Stimulated activated memory B cell treated with anti-CD40 and anti-IgM and Interleukin-4, amounts not matched to agents 10 μg/mL and 1 μg/mL and 100 μg/mL, for 72 hours (primary cell): Measurements from ENCODE around the gene MLLT3.

ENCODE experiments used
- ATAC-seq: fragments of 150-1000 bp; cut with Tn5 transposase; 2 replicates; pipeline ENCODE4 v1.10.0; 2021
- H3K27ac Mint-ChIP-seq: one replicate; pipeline ENCODE4 v1.8.0; 2022; ENCODE audit warnings: mild to moderate bottlenecking, mixed read lengths
- H3K27me3 Mint-ChIP-seq: one replicate; pipeline ENCODE4 v1.8.0; 2022; ENCODE audit warnings: mixed read lengths
- H3K36me3 Mint-ChIP-seq: one replicate; pipeline ENCODE4 v1.8.0; 2022; ENCODE audit warnings: mixed read lengths
- H3K4me1 Mint-ChIP-seq: one replicate; pipeline ENCODE4 v1.8.0; 2022; ENCODE audit warnings: mixed read lengths
- H3K4me3 Mint-ChIP-seq: one replicate; pipeline ENCODE4 v1.8.0; 2022; ENCODE audit warnings: mild to moderate bottlenecking, moderate library complexity, mixed read lengths
- H3K9me3 Mint-ChIP-seq: one replicate; pipeline ENCODE4 v1.8.0; 2022; ENCODE audit warnings: mixed read lengths

The MLLT3 gene

GRCh38 chr9:20642045-20642444, 19.7 kb upstream of the MLLT3 start:
- Mint-ChIP-seq H3K27ac (no peak overlapping the region), H3K4me1 (peaks cover 11% of the 10 kb centered on the region), H3K9me3 (peaks cover 3% of the 10 kb centered on the region), H3K27me3 (peaks cover 59% of the 10 kb centered on the region), H3K36me3 (no peaks in the 10 kb centered on the region), H3K4me3 (no peak overlapping the region)
- ATAC-seq = no peak

GRCh38 chr9:20640331-20641187, 18.3 kb upstream of the MLLT3 start:
- peaks cover 56% of the 10 kb centered on the region for H3K27me3 Mint-ChIP-seq
- no peaks in the 10 kb centered on the region for H3K36me3 Mint-ChIP-seq
- peak; percentile 97 for ATAC-seq
- peaks cover 3% of the 10 kb centered on the region for H3K9me3 Mint-ChIP-seq
- H3K4me1 Mint-ChIP-seq = peaks cover 11% of the 10 kb centered on the region
- no peak overlapping the region for H3K4me3 Mint-ChIP-seq
- no peak overlapping the region for H3K27ac Mint-ChIP-seq

GRCh38 chr9:20636888-20637440, 14.7 kb upstream of the MLLT3 start:
- Mint-ChIP-seq H3K36me3 (no peaks in the 10 kb centered on the region), H3K4me3 (no peak overlapping the region), H3K27ac (no peak overlapping the region), H3K9me3 (peaks cover 3% of the 10 kb centered on the region), H3K27me3 (peaks cover 62% of the 10 kb centered on the region), H3K4me1 (peaks cover 11% of the 10 kb centered on the region)
- no peak for ATAC-seq

- no peak overlapping the region for H3K4me3 Mint-ChIP-seq
- H3K36me3 Mint-ChIP-seq = no peaks in the 10 kb centered on the region
- no peak overlapping the region for H3K27ac Mint-ChIP-seq
- H3K4me1 Mint-ChIP-seq = peaks cover under 1% of the 10 kb centered on the region
- no peak for ATAC-seq
- peaks cover 76% of the 10 kb centered on the region for H3K27me3 Mint-ChIP-seq
- H3K9me3 Mint-ChIP-seq = no peaks in the 10 kb centered on the region
These were observed 12.6 kb upstream of the MLLT3 start for GRCh38 chr9:20634895-20635294.

- no peaks in the 10 kb centered on the region for H3K9me3 Mint-ChIP-seq
- no peaks in the 10 kb centered on the region for H3K36me3 Mint-ChIP-seq
- peaks cover 81% of the 10 kb centered on the region for H3K27me3 Mint-ChIP-seq
- H3K4me1 Mint-ChIP-seq = no peaks in the 10 kb centered on the region
- ATAC-seq = no peak
- no peak overlapping the region for H3K27ac Mint-ChIP-seq
- no peak overlapping the region for H3K4me3 Mint-ChIP-seq
These were observed 10.4 kb upstream of the MLLT3 start for GRCh38 chr9:20632705-20633104.

GRCh38 chr9:20630241-20630943, 8.1 kb upstream of the MLLT3 start:
- Mint-ChIP-seq H3K27ac (no peak overlapping the region), H3K9me3 (no peaks in the 10 kb centered on the region), H3K27me3 (peaks cover 62% of the 10 kb centered on the region), H3K4me3 (no peak overlapping the region), H3K36me3 (no peaks in the 10 kb centered on the region), H3K4me1 (no peaks in the 10 kb centered on the region)
- no peak for ATAC-seq

- Mint-ChIP-seq H3K4me1 (peaks cover 42% of the 10 kb centered on the region), H3K4me3 (peak overlapping the region; percentile 48), H3K36me3 (no peaks in the 10 kb centered on the region), H3K27ac (no peak overlapping the region), H3K9me3 (no peaks in the 10 kb centered on the region), H3K27me3 (peaks cover 33% of the 10 kb centered on the region)
- no peak for ATAC-seq
These were observed 2.7 kb upstream of the MLLT3 start for GRCh38 chr9:20625003-20625349.

GRCh38 chr9:20624201-20625002, 2.1 kb upstream of the MLLT3 start:
- Mint-ChIP-seq H3K27me3 (peaks cover 30% of the 10 kb centered on the region), H3K36me3 (no peaks in the 10 kb centered on the region), H3K4me1 (peaks cover 47% of the 10 kb centered on the region), H3K27ac (peak overlapping the region; percentile 40), H3K4me3 (peak overlapping the region; percentile 81), H3K9me3 (no peaks in the 10 kb centered on the region)
- no peak for ATAC-seq

GRCh38 chr9:20623748-20624124, 1.4 kb upstream of the MLLT3 start:
- Mint-ChIP-seq H3K27ac (peak overlapping the region; percentile 40), H3K36me3 (no peaks in the 10 kb centered on the region), H3K9me3 (no peaks in the 10 kb centered on the region)

GRCh38 chr9:20623021-20623747, 885 bp upstream of the MLLT3 start:
- peak overlapping the region; percentile 40 for H3K27ac Mint-ChIP-seq

More at GRCh38 chr9:20623748-20624124, 1.4 kb upstream of the MLLT3 start:
- peaks cover 23% of the 10 kb centered on the region for H3K27me3 Mint-ChIP-seq
- H3K4me3 Mint-ChIP-seq = peak overlapping the region; percentile 81
- H3K4me1 Mint-ChIP-seq = peaks cover 47% of the 10 kb centered on the region
- no peak for ATAC-seq

GRCh38 chr9:20621471-20622329, 599 bp downstream of the MLLT3 start:
- ATAC-seq = peak; percentile 49
- Mint-ChIP-seq H3K27me3 (peaks cover 21% of the 10 kb centered on the region), H3K4me1 (peaks cover 47% of the 10 kb centered on the region), H3K9me3 (no peaks in the 10 kb centered on the region), H3K36me3 (no peaks in the 10 kb centered on the region), H3K4me3 (peak overlapping the region; percentile 81), H3K27ac (peak overlapping the region; percentile 79)

More at GRCh38 chr9:20623021-20623747, 885 bp upstream of the MLLT3 start:
- peaks cover 47% of the 10 kb centered on the region for H3K4me1 Mint-ChIP-seq
- H3K27me3 Mint-ChIP-seq = peaks cover 21% of the 10 kb centered on the region
- H3K9me3 Mint-ChIP-seq = no peaks in the 10 kb centered on the region
- H3K36me3 Mint-ChIP-seq = no peaks in the 10 kb centered on the region
- ATAC-seq = no peak
- H3K4me3 Mint-ChIP-seq = peak overlapping the region; percentile 81

- Mint-ChIP-seq H3K27ac (peak overlapping the region; percentile 79), H3K9me3 (no peaks in the 10 kb centered on the region), H3K36me3 (no peaks in the 10 kb centered on the region), H3K4me1 (peaks cover 47% of the 10 kb centered on the region), H3K4me3 (peak overlapping the region; percentile 81), H3K27me3 (peaks cover 21% of the 10 kb centered on the region)
- no peak for ATAC-seq
These were observed 1.4 kb downstream of the MLLT3 start for GRCh38 chr9:20620650-20621470.
